GM19351 (cell line): Measurements from ENCODE around the gene MUC5AC.
"Not testable (repeated sequence)": the region's sequence is repeated elsewhere in the genome, so short reads cannot be mapped to it uniquely, and the experiment has no call there.

ENCODE experiments used
- ATAC-seq: cut with Tn5 transposase; IDR thresholded peaks from one replicate; pipeline ENCODE4 v1.9.1; 2021; ENCODE audit warnings: mild to moderate bottlenecking, moderate library complexity; ENCODE audit not compliant: unreplicated experiment

MUC5AC gene

GRCh38 chr11:1157645-1158591 is at the start of gene MUC5AC:
Gene MUC5AC, plus strand, starts transcription at chr11:1157953. Its CDS starts 47 bp downstream, at chr11:1158000.
- ATAC-seq, result no peak

GRCh38 chr11:1108246-1108900 is 49.4 kb upstream of the MUC5AC start:
- ATAC-seq, result no peak

- no peak for ATAC-seq
Measured at GRCh38 chr11:1109101-1109917, 48.4 kb upstream of the MUC5AC start.

GRCh38 chr11:1109918-1110705 is 47.6 kb upstream of the MUC5AC start:
- ATAC-seq, result no peak

- ATAC-seq, result no peak
Measured at GRCh38 chr11:1111545-1112212, 46.1 kb upstream of the MUC5AC start.

- no peak for ATAC-seq
Measured at GRCh38 chr11:1112351-1113191, 45.2 kb upstream of the MUC5AC start.

- no peak for ATAC-seq
Measured at GRCh38 chr11:1113405-1114201, 44.1 kb upstream of the MUC5AC start.

- not testable (repeated sequence) for ATAC-seq
Measured at GRCh38 chr11:1115292-1115691, 42.5 kb upstream of the MUC5AC start.

- no peak for ATAC-seq
Measured at GRCh38 chr11:1116104-1116503, 41.6 kb upstream of the MUC5AC start.

- ATAC-seq, result no peak
Measured at GRCh38 chr11:1116666-1117390, 40.9 kb upstream of the MUC5AC start.

GRCh38 chr11:1117992-1118391 is 39.8 kb upstream of the MUC5AC start:
- no peak for ATAC-seq

- ATAC-seq, result no peak
Measured at GRCh38 chr11:1118755-1119603, 38.8 kb upstream of the MUC5AC start.

- ATAC-seq, result no peak
Measured at GRCh38 chr11:1119604-1120146, 38.1 kb upstream of the MUC5AC start.

GRCh38 chr11:1120532-1121330 is 37.0 kb upstream of the MUC5AC start:
- ATAC-seq, result no peak

GRCh38 chr11:1121331-1121812 is 36.4 kb upstream of the MUC5AC start:
- ATAC-seq, result no peak
